Breast epithelium (tissue), 4 donors: ENCODE results near the gene IMMT. TPM values are rescaled to one million over a fixed set of nuclear protein-coding genes. Genes with fewer than 3 reads are reported as not detected.

Experiments used
- DNase-seq, 2 donors: peaks; one replicate each; pipeline ENCODE4 v3.0.0-alpha.2; 2019; ENCODE audit warnings: low spot score in 2 of 2
- H3K27ac ChIP-seq, 2 donors: fragments of 200-600 bp; sonication (generic) in 1 of 2; one replicate each; pipeline ENCODE4 v1.5.1; 2016 to 2019; ENCODE audit warnings: mild to moderate bottlenecking in 1 of 2
- H3K27me3 ChIP-seq, 2 donors: fragments of 200-600 bp; sonication (generic) in 1 of 2; one replicate each; pipeline versions ENCODE4 v1.5.1 to v1.6.0; 2017 to 2019; ENCODE audit warnings: control low read depth in 1 of 2, mild to moderate bottlenecking in 1 of 2
- H3K36me3 ChIP-seq: fragments of 200-600 bp; one replicate; pipeline ENCODE4 v1.5.1; 2019
- H3K4me1 ChIP-seq, 2 donors: fragments of 200-600 bp; sonication (generic); one replicate each; pipeline ENCODE4 v1.5.1; 2016 to 2019; ENCODE audit warnings: control low read depth in 1 of 2
- H3K4me3 ChIP-seq, 3 donors: fragments of 200-600 bp; sonication (generic); 1 replicate in 2 of 3; 2 replicates in 1 of 3; pipeline ENCODE4 v1.5.1; 2016 to 2019; ENCODE audit warnings: mild to moderate bottlenecking in 3 of 3, moderate library complexity in 2 of 3
- H3K9me3 ChIP-seq, 2 donors: fragments of 200-600 bp; sonication (generic) in 1 of 2; one replicate each; pipeline ENCODE4 v1.5.1; 2016 to 2019; ENCODE audit warnings: control low read depth in 1 of 2
- POLR2A ChIP-seq: fragments of 450-650 bp; IDR thresholded peaks from one replicate; pipeline ENCODE4 v1.6.1; 2016; ENCODE audit warnings: antibody characterized with exemption, mild to moderate bottlenecking, moderate library complexity
- POLR2AphosphoS5 ChIP-seq, 3 donors: sonication (generic); formaldehyde crosslinking; IDR thresholded peaks; one replicate each; pipeline ENCODE4 v1.6.1; 2017; ENCODE audit warnings: antibody characterized with exemption in 3 of 3
- intact Hi-C: fragments of 100-400 bp; cut with DNase I; formaldehyde crosslinking; loops from one replicate; pipeline ENCODE4 v1.15.1; 2023; ENCODE audit warnings: low total_unique reads
- total RNA-seq, 3 donors: library from RNA; depleted of rRNA; stranded (reverse); fragments of >200 nt; gene quantifications; one replicate each; pipeline ENCODE4 v1.1.0, GENCODE V29; 2016
- TF ChIP-seq, protein P1 (sequence below), 3 donors: fragments of 450-650 bp; IDR thresholded peaks; one replicate each; pipeline ENCODE4 v1.5.1; 2016 to 2017; ENCODE audit warnings: antibody characterized with exemption in 3 of 3, mild to moderate bottlenecking in 3 of 3, moderate library complexity in 3 of 3

Gene IMMT
- total RNA-seq, 3 donors from 2014 or later: 44.8 to 56.1 (median 48.2) TPM

DNA sequence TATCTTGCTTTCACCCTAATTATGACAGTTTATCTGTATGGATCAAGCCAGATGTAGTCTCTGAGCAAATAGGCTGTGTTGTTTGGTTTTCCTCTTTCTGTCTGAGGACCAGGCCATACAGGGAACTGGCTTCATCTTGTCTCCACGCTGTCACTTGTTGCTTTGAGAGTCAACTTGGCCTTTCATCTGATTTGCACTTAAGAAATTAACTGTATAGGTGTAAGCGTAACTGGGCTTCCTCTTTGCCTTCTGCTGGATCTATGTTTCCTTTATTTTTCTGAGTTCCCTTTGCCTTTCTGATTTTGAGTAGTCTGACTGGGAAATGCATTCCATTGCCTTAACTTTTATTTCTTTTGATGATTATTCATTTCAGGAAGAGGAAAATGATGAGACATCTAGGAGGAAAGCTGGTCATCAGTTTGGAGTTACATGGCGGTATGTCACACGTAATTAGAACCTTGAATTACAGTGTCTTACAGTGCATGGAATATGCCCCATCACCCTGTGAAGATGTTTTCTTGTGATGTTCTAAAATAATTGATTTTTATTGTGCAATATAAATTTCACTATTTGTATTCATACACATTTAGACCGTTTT is 71.8 kb downstream of the IMMT start:
- Histone ChIP-seq H3K4me3 (no peak overlapping the region), H3K36me3 (peaks cover 8% of the 10 kb centered on the region), H3K27me3 (no peaks in the 10 kb centered on the region), H3K4me1 (no peaks in the 10 kb centered on the region), H3K9me3 (no peaks in the 10 kb centered on the region), H3K27ac (no peak overlapping the region)
- TF ChIP-seq POLR2AphosphoS5 (IDR thresholded peaks at IDR 0.05) (no peak), POLR2A (no peak)
- TF ChIP-seq, protein P1, sequence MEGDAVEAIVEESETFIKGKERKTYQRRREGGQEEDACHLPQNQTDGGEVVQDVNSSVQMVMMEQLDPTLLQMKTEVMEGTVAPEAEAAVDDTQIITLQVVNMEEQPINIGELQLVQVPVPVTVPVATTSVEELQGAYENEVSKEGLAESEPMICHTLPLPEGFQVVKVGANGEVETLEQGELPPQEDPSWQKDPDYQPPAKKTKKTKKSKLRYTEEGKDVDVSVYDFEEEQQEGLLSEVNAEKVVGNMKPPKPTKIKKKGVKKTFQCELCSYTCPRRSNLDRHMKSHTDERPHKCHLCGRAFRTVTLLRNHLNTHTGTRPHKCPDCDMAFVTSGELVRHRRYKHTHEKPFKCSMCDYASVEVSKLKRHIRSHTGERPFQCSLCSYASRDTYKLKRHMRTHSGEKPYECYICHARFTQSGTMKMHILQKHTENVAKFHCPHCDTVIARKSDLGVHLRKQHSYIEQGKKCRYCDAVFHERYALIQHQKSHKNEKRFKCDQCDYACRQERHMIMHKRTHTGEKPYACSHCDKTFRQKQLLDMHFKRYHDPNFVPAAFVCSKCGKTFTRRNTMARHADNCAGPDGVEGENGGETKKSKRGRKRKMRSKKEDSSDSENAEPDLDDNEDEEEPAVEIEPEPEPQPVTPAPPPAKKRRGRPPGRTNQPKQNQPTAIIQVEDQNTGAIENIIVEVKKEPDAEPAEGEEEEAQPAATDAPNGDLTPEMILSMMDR (IDR thresholded peaks at IDR 0.05): no peak
- DNase-seq: no peak
- intact Hi-C loops: no loop called here

- DNase-seq: no peak
- Histone ChIP-seq H3K36me3 (peaks cover 8% of the 10 kb centered on the region), H3K4me3 (no peak overlapping the region), H3K4me1 (no peaks in the 10 kb centered on the region), H3K27me3 (no peaks in the 10 kb centered on the region), H3K27ac (no peak overlapping the region), H3K9me3 (no peaks in the 10 kb centered on the region)
- no peak for TF ChIP-seq POLR2AphosphoS5 (IDR thresholded peaks at IDR 0.05)
- TF ChIP-seq POLR2A: no peak
- TF ChIP-seq, protein P1 (IDR thresholded peaks at IDR 0.05): no peak
- intact Hi-C loops: no loop called here
Observed at GRCh38 chr2:86118130-86118529, 77.1 kb downstream of the IMMT start.

DNA sequence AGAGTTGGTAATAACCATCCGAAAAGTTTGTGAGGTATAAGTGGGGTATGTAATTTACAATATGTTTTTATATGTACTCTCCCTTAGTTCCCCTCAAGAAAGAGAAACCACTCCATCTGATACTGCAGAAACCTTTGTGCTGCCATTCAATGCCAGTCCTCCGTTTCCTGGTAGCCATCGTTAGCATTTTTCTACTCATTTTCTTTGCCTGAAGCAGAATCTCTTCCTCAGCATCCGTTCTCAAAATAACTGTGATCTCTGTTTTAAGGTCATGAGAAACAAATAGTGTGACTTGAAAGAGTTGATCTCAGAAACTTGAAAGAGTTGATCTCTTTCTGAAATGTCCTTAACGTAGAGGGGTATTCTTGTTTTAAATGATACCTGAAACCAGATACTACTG is 88.2 kb downstream of the IMMT start:
- H3K4me3 ChIP-seq: peak overlapping the region; percentile 87 to 91 (median 88)
- intact Hi-C loops: no loop called here
- H3K27me3 ChIP-seq: no peaks in the 10 kb centered on the region
- H3K36me3 ChIP-seq: no peaks in the 10 kb centered on the region
- H3K27ac ChIP-seq: no peak overlapping the region
- peaks cover 4 to 6% of the 10 kb centered on the region in 2 donors for H3K4me1 ChIP-seq
- no peaks in the 10 kb centered on the region for H3K9me3 ChIP-seq
- TF ChIP-seq, protein P1 (IDR thresholded peaks at IDR 0.05): no peak
- TF ChIP-seq POLR2A: no peak
- TF ChIP-seq POLR2AphosphoS5 (IDR thresholded peaks at IDR 0.05): no peak
- no peak for DNase-seq

GRCh38 chr2:86105969-86106945 is 89.0 kb downstream of the IMMT start, which contains the start of gene PTCD3:
Gene PTCD3, plus strand, starts transcription at chr2:86106235. Its CDS starts 13 bp downstream, at chr2:86106248.
- peaks cover 4 to 6% of the 10 kb centered on the region in 2 donors for H3K4me1 ChIP-seq
- peak within 1 kb of the TSS; percentile 85 to 87 for H3K27ac ChIP-seq
- H3K4me3 ChIP-seq: peak within 1 kb of the TSS; percentile 87 to 91 (median 88)
- intact Hi-C loops: no loop called here
- no peaks in the 10 kb centered on the region for H3K9me3 ChIP-seq
- H3K36me3 ChIP-seq: no peaks in the 10 kb centered on the region
- TF ChIP-seq POLR2A (no peak), POLR2AphosphoS5 (IDR thresholded peaks at IDR 0.05) (peak; percentile 57 to 65 (median 61))
- TF ChIP-seq, protein P1 (IDR thresholded peaks at IDR 0.05): peak in 1 of 3 donors; percentile 4
- no peaks in the 10 kb centered on the region for H3K27me3 ChIP-seq
- DNase-seq: peak; percentile 92
